A549 (cell line): Measurements from ENCODE around the gene RPL6. TPM values are rescaled to one million over a fixed set of nuclear protein-coding genes. Genes with fewer than 3 reads are reported as not detected.

Source experiments
- ATAC-seq, 2 experiments: fragments of 200-7000 bp in 1 of 2; fragments of >200 bp in 1 of 2; cut with Nextera tagmentation in 1 of 2; cut with Tn5 transposase in 1 of 2; 3 replicates each; pipeline versions ENCODE4 v1.8.0 to v1.9.1; 2018 to 2020; ENCODE audit warnings: mild to moderate bottlenecking in 1 of 2, moderate library complexity in 1 of 2
- CTCF ChIA-PET: fragments of 300-600 bp; sonication (Branson Sonifier 250); formaldehyde crosslinking; extraction: SDS; loops from one replicate; lab custom pipeline; 2021; ENCODE audit warnings: antibody characterized with exemption, inconsistent platforms; lab: Yijun Ruan, JAX
- POLR2A ChIA-PET: fragments of 350-600 bp; formaldehyde crosslinking; extraction: SDS; loops from one replicate; lab custom pipeline; 2021; ENCODE audit warnings: antibody characterized with exemption, inconsistent platforms; lab: Yijun Ruan, JAX
- DNase-seq, 2 experiments: peaks; one replicate each; pipeline versions ENCODE4 v3.0.0 to v3.0.0-alpha.2; 2011 to 2016; ENCODE audit warnings: low read depth in 1 of 2, low spot score in 1 of 2
- FAIRE-seq: peaks from 2 replicates; lab custom pipeline; 2011; peaks lifted over from hg19 to GRCh38; lab: Jason Lieb, UNC
- H3K27ac ChIP-seq, 2 experiments: fragments of >200 bp; sonication (Bioruptor Twin); formaldehyde crosslinking; 3 replicates each; pipeline ENCODE4 v1.5.1; 2016 to 2017
- H3K4me1 ChIP-seq: fragments of >200 bp; sonication (Bioruptor Twin); formaldehyde crosslinking; 3 replicates; pipeline ENCODE4 v1.6.1; 2016
- H3K4me2 ChIP-seq: fragments of >200 bp; sonication (Bioruptor Twin); formaldehyde crosslinking; 3 replicates; pipeline ENCODE4 v1.6.1; 2016
- H3K4me3 ChIP-seq: fragments of >200 bp; sonication (Bioruptor Twin); formaldehyde crosslinking; 3 replicates; pipeline ENCODE4 v1.5.1; 2016
- H3K9me3 ChIP-seq: fragments of >200 bp; sonication (Bioruptor Twin); formaldehyde crosslinking; 3 replicates; pipeline ENCODE4 v1.6.1; 2016
- CBX8 ChIP-seq: fragments of 200-600 bp; sonication (generic); IDR thresholded peaks from 2 replicates; pipeline ENCODE4 v1.6.1; 2016
- CHD2 ChIP-seq: fragments of 150-350 bp; IDR thresholded peaks from 2 replicates; pipeline ENCODE4 v1.6.1; 2014; ENCODE audit warnings: low read length; ENCODE audit not compliant: partially characterized antibody
- CTCF ChIP-seq: fragments of >200 bp; sonication (Bioruptor Twin); formaldehyde crosslinking; IDR thresholded peaks from 3 replicates; pipeline ENCODE4 v1.5.1; 2016
- EHF ChIP-seq: fragments of 250-450 bp; sonication (Bioruptor Pico); IDR thresholded peaks from 2 replicates; pipeline ENCODE4 v1.5.0; 2020; ENCODE audit warnings: mild to moderate bottlenecking
- EHMT2 ChIP-seq: fragments of 200-600 bp; sonication (generic); IDR thresholded peaks from 2 replicates; pipeline ENCODE4 v1.6.1; 2016; ENCODE audit warnings: antibody characterized with exemption, low read depth, mild to moderate bottlenecking, moderate library complexity
- ELK1 ChIP-seq: fragments of 150-350 bp; IDR thresholded peaks from 2 replicates; pipeline ENCODE4 v1.6.1; 2014; ENCODE audit warnings: low read depth, mild to moderate bottlenecking, low read length
- FOSB ChIP-seq: fragments of 250-450 bp; sonication (Bioruptor Pico); IDR thresholded peaks from 2 replicates; pipeline ENCODE4 v1.5.0; 2020; ENCODE audit warnings: mild to moderate bottlenecking, moderate library complexity
- GATA3 ChIP-seq: IDR thresholded peaks from 2 replicates; pipeline ENCODE4 v1.6.1; 2012; ENCODE audit warnings: borderline replicate concordance
- HOXA7 ChIP-seq: fragments of 250-450 bp; sonication (Bioruptor Pico); IDR thresholded peaks from 2 replicates; pipeline ENCODE4 v1.5.0; 2020; ENCODE audit warnings: mild to moderate bottlenecking, moderate library complexity
- HOXB13 ChIP-seq: fragments of 250-450 bp; sonication (Bioruptor Pico); IDR thresholded peaks from 2 replicates; pipeline ENCODE4 v1.5.0; 2020; ENCODE audit warnings: low read depth, mild to moderate bottlenecking, moderate library complexity
- HOXB5 ChIP-seq: fragments of 250-450 bp; sonication (Bioruptor Pico); IDR thresholded peaks from 2 replicates; pipeline ENCODE4 v1.5.0; 2020; ENCODE audit warnings: mild to moderate bottlenecking, moderate library complexity
- MAFK ChIP-seq: fragments of 450-650 bp; IDR thresholded peaks from 2 replicates; pipeline ENCODE4 v1.6.1; 2014; ENCODE audit not compliant: partially characterized antibody
- MYC ChIP-seq: IDR thresholded peaks from 2 replicates; pipeline ENCODE4 v1.6.1; 2012; ENCODE audit warnings: mild to moderate bottlenecking, inconsistent platforms, low read length, improper control_type of control experiment, borderline replicate concordance
- NPAS2 ChIP-seq: fragments of 250-450 bp; sonication (Bioruptor Pico); IDR thresholded peaks from 2 replicates; pipeline ENCODE4 v1.8.0; 2022; ENCODE audit warnings: mild to moderate bottlenecking, moderate library complexity, borderline replicate concordance
- RAD21 ChIP-seq, 2 experiments: fragments of >200 bp in 1 of 2; sonication (Bioruptor Twin) in 1 of 2; formaldehyde crosslinking in 1 of 2; IDR thresholded peaks in 1 of 2; conservative IDR thresholded peaks in 1 of 2; 2 replicates in 1 of 2; 3 replicates in 1 of 2; pipeline ENCODE4 v1.6.1; 2012 to 2018; ENCODE audit warnings: inconsistent platforms in 1 of 2
- RARB ChIP-seq: fragments of 250-450 bp; sonication (Bioruptor Pico); IDR thresholded peaks from 2 replicates; pipeline ENCODE4 v1.8.0; 2021; ENCODE audit warnings: mild to moderate bottlenecking, moderate library complexity
- REST ChIP-seq: fragments of 200-600 bp; sonication (generic); IDR thresholded peaks from 2 replicates; pipeline ENCODE4 v1.6.1; 2016; ENCODE audit warnings: antibody characterized with exemption, mild to moderate bottlenecking, moderate library complexity
- RFX5 ChIP-seq: fragments of 450-650 bp; IDR thresholded peaks from 2 replicates; pipeline ENCODE4 v1.7.1; 2014; ENCODE audit warnings: antibody characterized with exemption, mild to moderate bottlenecking, moderate library complexity
- RNF2 ChIP-seq: fragments of 200-600 bp; sonication (generic); IDR thresholded peaks from 2 replicates; pipeline ENCODE4 v1.6.1; 2016; ENCODE audit warnings: low read depth, mild to moderate bottlenecking, antibody characterized with exemption, moderate library complexity, borderline replicate concordance
- SMC3 ChIP-seq: fragments of >200 bp; sonication (Bioruptor Twin); formaldehyde crosslinking; IDR thresholded peaks from 3 replicates; pipeline ENCODE4 v1.6.1; 2018; ENCODE audit warnings: inconsistent platforms
- TP53 ChIP-seq: fragments of 250-450 bp; sonication (Bioruptor Pico); IDR thresholded peaks from 2 replicates; pipeline ENCODE4 v1.5.0; 2021; ENCODE audit warnings: mild to moderate bottlenecking, moderate library complexity
- ZFP36 ChIP-seq: fragments of 450-650 bp; IDR thresholded peaks from 2 replicates; pipeline ENCODE4 v1.6.1; 2014; ENCODE audit warnings: borderline replicate concordance; ENCODE audit not compliant: partially characterized antibody
- WGBS: methylation state at CpG from one replicate; pipeline ENCODE4 v1.1.6; 2017; ENCODE audit errors: missing lambda C conversion rate; 5-methylcytosine and 5-hydroxymethylcytosine counted together
- polyA plus RNA-seq, 4 experiments: library from polyadenylated mRNA; depleted of rRNA in 3 of 4; stranded (reverse); fragments of >200 nt; fragmentation: RNase III in 1 of 4; extraction: RNeasy Plus Mini Kit Qiagen cat#74134 plus additional on column Dnase treatment in 1 of 4; gene quantifications; 2 replicates in 3 of 4; 3 replicates in 1 of 4; pipeline ENCODE4 v1.2.3, GENCODE V29; 2011 to 2017
- TF ChIP-seq, protein P1 (sequence below): IDR thresholded peaks from 2 replicates; pipeline ENCODE4 v1.6.1; 2012
- TF ChIP-seq, protein P2 (sequence below): fragments of 250-450 bp; sonication (Bioruptor Pico); IDR thresholded peaks from 2 replicates; pipeline ENCODE4 v1.5.0; 2021; ENCODE audit warnings: mild to moderate bottlenecking, moderate library complexity, borderline replicate concordance
- TF ChIP-seq, protein P3 (sequence below): fragments of 450-650 bp; IDR thresholded peaks from 2 replicates; pipeline ENCODE4 v1.6.1; 2014; ENCODE audit warnings: antibody characterized with exemption

RPL6 gene
- polyA plus RNA-seq, 2 of the 4 experiments (the other 2 are of a cell fraction) = 1,661 to 2,889 TPM

GRCh38 chr12:112447106-112447505, 37.7 kb upstream of the RPL6 start:
- FAIRE-seq = no peak
- TF ChIP-seq MAFK (no peak), NPAS2 (no peak), RNF2 (no peak), RFX5 (no peak), MYC (no peak), REST (no peak)
- TF ChIP-seq, protein P1, sequence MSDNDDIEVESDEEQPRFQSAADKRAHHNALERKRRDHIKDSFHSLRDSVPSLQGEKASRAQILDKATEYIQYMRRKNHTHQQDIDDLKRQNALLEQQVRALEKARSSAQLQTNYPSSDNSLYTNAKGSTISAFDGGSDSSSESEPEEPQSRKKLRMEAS = no peak
- TF ChIP-seq, protein P2, sequence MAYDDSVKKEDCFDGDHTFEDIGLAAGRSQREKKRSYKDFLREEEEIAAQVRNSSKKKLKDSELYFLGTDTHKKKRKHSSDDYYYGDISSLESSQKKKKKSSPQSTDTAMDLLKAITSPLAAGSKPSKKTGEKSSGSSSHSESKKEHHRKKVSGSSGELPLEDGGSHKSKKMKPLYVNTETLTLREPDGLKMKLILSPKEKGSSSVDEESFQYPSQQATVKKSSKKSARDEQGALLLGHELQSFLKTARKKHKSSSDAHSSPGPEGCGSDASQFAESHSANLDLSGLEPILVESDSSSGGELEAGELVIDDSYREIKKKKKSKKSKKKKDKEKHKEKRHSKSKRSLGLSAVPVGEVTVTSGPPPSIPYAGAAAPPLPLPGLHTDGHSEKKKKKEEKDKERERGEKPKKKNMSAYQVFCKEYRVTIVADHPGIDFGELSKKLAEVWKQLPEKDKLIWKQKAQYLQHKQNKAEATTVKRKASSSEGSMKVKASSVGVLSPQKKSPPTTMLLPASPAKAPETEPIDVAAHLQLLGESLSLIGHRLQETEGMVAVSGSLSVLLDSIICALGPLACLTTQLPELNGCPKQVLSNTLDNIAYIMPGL (CRISPR knock-in tag) = no peak
- TF ChIP-seq, all 56 proteins: peak for 0
- POLR2A ChIA-PET = no interaction called here
- Histone ChIP-seq H3K4me2 (no peak overlapping the region), H3K27ac (no peak overlapping the region), H3K9me3 (no peaks in the 10 kb centered on the region), H3K4me3 (no peak overlapping the region), H3K4me1 (no peaks in the 10 kb centered on the region)
- WGBS = 94% methylated on average over 3 of the region's 3 CpGs
- CTCF ChIA-PET = interaction anchor here (0.6 to 1.4 kb wide), 3 partner anchors 583 to 1998 kb away, joined by 3 to 4 read pairs (median 4); no protein-coding TSS in a partner anchor
- ATAC-seq (no peak), DNase-seq (no peak)

GRCh38 chr12:112446008-112446725, 36.8 kb upstream of the RPL6 start:
- ChIA-PET POLR2A (no interaction called here), CTCF (interaction anchor here (1.4 kb wide), 1 partner anchor 584 kb away, joined by 4 read pairs; no protein-coding TSS in a partner anchor)
- ATAC-seq (no peak), FAIRE-seq (no peak), DNase-seq (no peak)
- H3K4me2 ChIP-seq = no peak overlapping the region
- no peak overlapping the region for H3K27ac ChIP-seq
- 84% methylated on average over 3 of the region's 3 CpGs for WGBS
- no peaks in the 10 kb centered on the region for H3K9me3 ChIP-seq
- TF ChIP-seq CHD2 (no peak), GATA3 (no peak), HOXA7 (CRISPR knock-in tag) (no peak), CTCF (no peak), MYC (no peak), HOXB5 (no peak), ZFP36 (no peak), HOXB13 (CRISPR knock-in tag) (no peak), ELK1 (no peak), RARB (CRISPR knock-in tag) (no peak), TP53 (CRISPR knock-in tag) (no peak), SMC3 (no peak), RAD21 (conservative IDR thresholded peaks at IDR 0.05 in 1 of 2, IDR thresholded peaks at IDR 0.05 in 1 of 2) (no peak), FOSB (CRISPR knock-in tag) (no peak), CBX8 (no peak), EHF (CRISPR knock-in tag) (no peak), RNF2 (no peak), EHMT2 (no peak)
- TF ChIP-seq, protein P3, sequence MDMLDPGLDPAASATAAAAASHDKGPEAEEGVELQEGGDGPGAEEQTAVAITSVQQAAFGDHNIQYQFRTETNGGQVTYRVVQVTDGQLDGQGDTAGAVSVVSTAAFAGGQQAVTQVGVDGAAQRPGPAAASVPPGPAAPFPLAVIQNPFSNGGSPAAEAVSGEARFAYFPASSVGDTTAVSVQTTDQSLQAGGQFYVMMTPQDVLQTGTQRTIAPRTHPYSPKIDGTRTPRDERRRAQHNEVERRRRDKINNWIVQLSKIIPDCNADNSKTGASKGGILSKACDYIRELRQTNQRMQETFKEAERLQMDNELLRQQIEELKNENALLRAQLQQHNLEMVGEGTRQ = no peak
- no peak overlapping the region for H3K4me3 ChIP-seq
- no peaks in the 10 kb centered on the region for H3K4me1 ChIP-seq
